IMR-90 (cell line): ENCODE results near the gene TTC8.

ENCODE experiments used
- BHLHE40 ChIP-seq: fragments of 150-350 bp; IDR thresholded peaks from 2 replicates; pipeline ENCODE4 v1.6.1; 2016; ENCODE audit warnings: mild to moderate bottlenecking, low read depth, low read length
- CEBPB ChIP-seq: IDR thresholded peaks from 2 replicates; pipeline ENCODE4 v1.6.1; 2012; ENCODE audit warnings: low read depth, low read length, improper control_type of control experiment
- CHD1 ChIP-seq: IDR thresholded peaks from 2 replicates; pipeline ENCODE4 v1.6.1; 2012; ENCODE audit warnings: low read depth, low read length, improper control_type of control experiment
- FOS ChIP-seq: fragments of 150-350 bp; IDR thresholded peaks from 2 replicates; pipeline ENCODE4 v1.6.1; 2016; ENCODE audit warnings: low read depth, low read length
- NFE2L2 ChIP-seq: fragments of 150-350 bp; IDR thresholded peaks from 2 replicates; pipeline ENCODE4 v1.6.1; 2016; ENCODE audit warnings: low read depth, mild to moderate bottlenecking, low read length
- POLR2A ChIP-seq: IDR thresholded peaks from 2 replicates; pipeline ENCODE4 v1.6.1; 2012; ENCODE audit warnings: mild to moderate bottlenecking, low read depth, low read length
- RAD21 ChIP-seq: IDR thresholded peaks from 2 replicates; pipeline ENCODE4 v1.6.1; 2012; ENCODE audit warnings: low read length, improper control_type of control experiment
- RFX5 ChIP-seq: IDR thresholded peaks from 2 replicates; pipeline ENCODE4 v1.8.0; 2012; ENCODE audit warnings: low read depth, mild to moderate bottlenecking, low read length, moderate library complexity
- TF ChIP-seq, protein P1 (sequence below): conservative IDR thresholded peaks from 2 replicates; pipeline ENCODE4 v1.5.1; 2012; ENCODE audit warnings: mild to moderate bottlenecking, low read depth, low read length, improper control_type of control experiment
- TF ChIP-seq, protein P2 (sequence below): fragments of 150-350 bp; IDR thresholded peaks from 2 replicates; pipeline ENCODE4 v1.6.1; 2017; ENCODE audit warnings: mild to moderate bottlenecking, antibody characterized with exemption, low read length, low read depth

DNA sequence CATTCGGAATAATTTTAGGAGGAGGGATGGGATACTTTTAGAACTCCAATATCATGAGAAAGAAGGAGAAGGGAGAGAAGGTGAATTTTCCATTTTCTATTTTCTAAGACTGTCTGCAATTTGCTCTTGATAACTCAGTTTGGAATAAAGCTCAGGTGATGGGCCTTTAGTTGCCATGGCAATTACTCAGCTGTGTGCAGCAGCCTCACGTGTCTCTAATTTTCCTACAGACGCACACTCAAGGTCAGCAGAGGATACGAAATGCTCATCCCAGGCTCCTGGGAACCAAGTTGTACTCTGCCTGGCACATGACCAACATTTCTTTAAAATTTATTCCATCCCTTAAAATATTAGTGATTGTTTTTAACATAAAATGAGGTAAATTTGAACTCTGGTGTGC, 76.7 kb downstream of the TTC8 start:
- TF ChIP-seq, protein P1, sequence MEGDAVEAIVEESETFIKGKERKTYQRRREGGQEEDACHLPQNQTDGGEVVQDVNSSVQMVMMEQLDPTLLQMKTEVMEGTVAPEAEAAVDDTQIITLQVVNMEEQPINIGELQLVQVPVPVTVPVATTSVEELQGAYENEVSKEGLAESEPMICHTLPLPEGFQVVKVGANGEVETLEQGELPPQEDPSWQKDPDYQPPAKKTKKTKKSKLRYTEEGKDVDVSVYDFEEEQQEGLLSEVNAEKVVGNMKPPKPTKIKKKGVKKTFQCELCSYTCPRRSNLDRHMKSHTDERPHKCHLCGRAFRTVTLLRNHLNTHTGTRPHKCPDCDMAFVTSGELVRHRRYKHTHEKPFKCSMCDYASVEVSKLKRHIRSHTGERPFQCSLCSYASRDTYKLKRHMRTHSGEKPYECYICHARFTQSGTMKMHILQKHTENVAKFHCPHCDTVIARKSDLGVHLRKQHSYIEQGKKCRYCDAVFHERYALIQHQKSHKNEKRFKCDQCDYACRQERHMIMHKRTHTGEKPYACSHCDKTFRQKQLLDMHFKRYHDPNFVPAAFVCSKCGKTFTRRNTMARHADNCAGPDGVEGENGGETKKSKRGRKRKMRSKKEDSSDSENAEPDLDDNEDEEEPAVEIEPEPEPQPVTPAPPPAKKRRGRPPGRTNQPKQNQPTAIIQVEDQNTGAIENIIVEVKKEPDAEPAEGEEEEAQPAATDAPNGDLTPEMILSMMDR: no peak
- TF ChIP-seq POLR2A: no peak
- TF ChIP-seq FOS: no peak
- TF ChIP-seq RAD21: no peak
- no peak for TF ChIP-seq RFX5
- no peak for TF ChIP-seq CEBPB
- no peak for TF ChIP-seq CHD1
- TF ChIP-seq, protein P2, sequence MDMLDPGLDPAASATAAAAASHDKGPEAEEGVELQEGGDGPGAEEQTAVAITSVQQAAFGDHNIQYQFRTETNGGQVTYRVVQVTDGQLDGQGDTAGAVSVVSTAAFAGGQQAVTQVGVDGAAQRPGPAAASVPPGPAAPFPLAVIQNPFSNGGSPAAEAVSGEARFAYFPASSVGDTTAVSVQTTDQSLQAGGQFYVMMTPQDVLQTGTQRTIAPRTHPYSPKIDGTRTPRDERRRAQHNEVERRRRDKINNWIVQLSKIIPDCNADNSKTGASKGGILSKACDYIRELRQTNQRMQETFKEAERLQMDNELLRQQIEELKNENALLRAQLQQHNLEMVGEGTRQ: no peak
- TF ChIP-seq NFE2L2: no peak
- no peak for TF ChIP-seq BHLHE40
